NCI-H2171 treated with DMSO at 0.1 percent for 48 hours (cell line): ENCODE results near the gene ANKRD42.
"Not testable (repeated sequence)": the region's sequence is repeated elsewhere in the genome, so short reads cannot be mapped to it uniquely, and the experiment has no call there.

Experiments used
- DNase-seq: peaks from one replicate; lab custom pipeline; 2025; lab: John Stamatoyannopoulos, UW

The ANKRD42 gene

GRCh38 chr11:83249445-83249844, 55.9 kb downstream of the ANKRD42 start:
- DNase-seq, result no peak

- DNase-seq, result peak; percentile 13
Observed at GRCh38 chr11:83249972-83250593, 56.6 kb downstream of the ANKRD42 start.

- no peak for DNase-seq
Observed at GRCh38 chr11:83252266-83252665, 58.8 kb downstream of the ANKRD42 start.

GRCh38 chr11:83252941-83253340, 59.4 kb downstream of the ANKRD42 start:
- DNase-seq, result no peak

GRCh38 chr11:83255366-83255765, 61.9 kb downstream of the ANKRD42 start:
- no peak for DNase-seq

GRCh38 chr11:83256602-83257340, 63.3 kb downstream of the ANKRD42 start:
- DNase-seq, result no peak

- no peak for DNase-seq
Observed at GRCh38 chr11:83257761-83258168, 64.3 kb downstream of the ANKRD42 start.

GRCh38 chr11:83259559-83259958, 66.0 kb downstream of the ANKRD42 start:
- no peak for DNase-seq

- DNase-seq, result no peak
Observed at GRCh38 chr11:83265331-83265730, 71.8 kb downstream of the ANKRD42 start.

- not testable (repeated sequence) for DNase-seq
Observed at GRCh38 chr11:83269080-83269479, 75.6 kb downstream of the ANKRD42 start.

GRCh38 chr11:83271734-83272133, 78.2 kb downstream of the ANKRD42 start:
- not testable (repeated sequence) for DNase-seq

- no peak for DNase-seq
Observed at GRCh38 chr11:83272627-83273026, 79.1 kb downstream of the ANKRD42 start.

GRCh38 chr11:83275888-83276641, 82.6 kb downstream of the ANKRD42 start:
- DNase-seq, result no peak

GRCh38 chr11:83278351-83278750, 84.8 kb downstream of the ANKRD42 start:
- DNase-seq, result no peak

- DNase-seq, result no peak
Observed at GRCh38 chr11:83280256-83280655, 86.7 kb downstream of the ANKRD42 start.

- DNase-seq, result no peak
Observed at GRCh38 chr11:83282084-83282716, 88.7 kb downstream of the ANKRD42 start.

GRCh38 chr11:83284501-83285150, 91.1 kb downstream of the ANKRD42 start:
- no peak for DNase-seq

- DNase-seq, result peak; percentile 86
Observed at GRCh38 chr11:83285151-83285770, 91.7 kb downstream of the ANKRD42 start.

- DNase-seq, result peak; percentile 88
Observed at GRCh38 chr11:83285771-83286528, 92.4 kb downstream of the ANKRD42 start, which contains the start of gene CCDC90B. TSS of gene CCDC90B (minus strand) at chr11:83286367. CDS start at chr11:83285972, 395 bp downstream.

- no peak for DNase-seq
Observed at GRCh38 chr11:83287631-83288030, 94.1 kb downstream of the ANKRD42 start.
